Panc1 (cell line): ENCODE measurements around the gene PLXNC1.

Experiments
- CTCF ChIP-seq: fragments of 450-650 bp; IDR thresholded peaks from 2 replicates; pipeline ENCODE4 v1.5.1; 2017; ENCODE audit warnings: mild to moderate bottlenecking
- POLR2AphosphoS5 ChIP-seq: IDR thresholded peaks from 2 replicates; pipeline ENCODE4 v1.6.1; 2012; ENCODE audit warnings: mild to moderate bottlenecking, low read depth, low read length, moderate library complexity
- REST ChIP-seq, 2 experiments: IDR thresholded peaks; 2 replicates each; pipeline ENCODE4 v1.6.1; 2011 to 2012; ENCODE audit warnings: low read depth in 2 of 2, control low read depth in 1 of 2, low read length in 1 of 2, mild to moderate bottlenecking in 1 of 2, moderate library complexity in 1 of 2; ENCODE audit not compliant: insufficient read depth in 1 of 2
- SIN3A ChIP-seq: IDR thresholded peaks from 2 replicates; pipeline ENCODE4 v1.6.1; 2012; ENCODE audit warnings: low read depth, mild to moderate bottlenecking, low read length, moderate library complexity, borderline replicate concordance; ENCODE audit not compliant: insufficient read depth

- TF ChIP-seq CTCF = no peak
- TF ChIP-seq POLR2AphosphoS5 = no peak
- TF ChIP-seq REST (IDR thresholded peaks at IDR 0.05; ENCODE audit: insufficient read depth in 1 of 2, low read depth in 2 of 2, low read length in 1 of 2) = no peak
- TF ChIP-seq SIN3A = no peak
Observed at GRCh38 chr12:94165670-94166364, 17.4 kb downstream of the PLXNC1 start.
